ENCODE results near the gene C6orf132. TPM values are rescaled to one million over a fixed set of nuclear protein-coding genes. Genes with fewer than 3 reads are reported as not detected.
"Not testable (repeated sequence)": the region's sequence is repeated elsewhere in the genome, so short reads cannot be mapped to it uniquely, and the experiment has no call there.

The C6orf132 gene
- total RNA-seq, 4 donors from 2014 or later = 26.1 to 96.9 (median 43.2) TPM

DNA sequence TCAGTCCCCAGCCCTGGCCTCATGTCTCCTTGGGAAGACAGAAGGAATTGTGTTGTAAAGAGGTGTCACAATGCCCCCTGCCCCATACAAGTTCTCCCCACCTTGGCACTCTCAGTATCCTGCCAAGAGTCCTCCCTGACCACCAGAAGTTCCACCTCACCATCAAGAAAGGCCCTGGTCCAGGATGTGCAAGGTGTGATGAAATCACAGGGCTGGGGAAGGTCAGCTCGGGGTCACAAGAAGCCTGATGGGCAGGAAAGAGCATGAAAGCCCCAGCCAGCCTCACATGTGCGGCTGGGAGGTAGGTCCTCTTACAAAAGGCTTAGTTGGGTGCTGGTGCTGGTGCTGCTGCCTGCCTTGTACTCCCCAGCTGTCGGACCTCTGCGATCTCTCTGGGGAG is 12.9 kb upstream of the C6orf132 start:
- Histone ChIP-seq H3K27ac (no peak overlapping the region), H3K4me1 (no peaks in the 10 kb centered on the region), H3K36me3 (no peaks in the 10 kb centered on the region), H3K9me3 (no peaks in the 10 kb centered on the region), H3K4me3 (no peak overlapping the region), H3K27me3 (no peaks in the 10 kb centered on the region)
- intact Hi-C loops (cut with DNase I; ENCODE audit: low total_unique reads) = no loop called here
- no peak for DNase-seq
- in situ Hi-C loops (cut with MboI; ENCODE audit: low pct_ligation_motif_present in 1 of 4, low pct_unique_long_range_greater_than_20kb in 1 of 4, low sequenced_read_pairs in 3 of 4) = no loop called here
- WGBS, 2 donors (ENCODE audit: low coverage in 1 of 2) = 93% methylated on average over 4 of the region's 4 CpGs; no CpG with 5 or more reads in 1 of the 2 donors
- TF ChIP-seq EP300 (IDR thresholded peaks at IDR 0.05; ENCODE audit: low read depth) (no peak), POLR2A (IDR thresholded peaks at IDR 0.05) (no peak), POLR2AphosphoS5 (IDR thresholded peaks at IDR 0.05) (no peak)
- TF ChIP-seq, protein P1, sequence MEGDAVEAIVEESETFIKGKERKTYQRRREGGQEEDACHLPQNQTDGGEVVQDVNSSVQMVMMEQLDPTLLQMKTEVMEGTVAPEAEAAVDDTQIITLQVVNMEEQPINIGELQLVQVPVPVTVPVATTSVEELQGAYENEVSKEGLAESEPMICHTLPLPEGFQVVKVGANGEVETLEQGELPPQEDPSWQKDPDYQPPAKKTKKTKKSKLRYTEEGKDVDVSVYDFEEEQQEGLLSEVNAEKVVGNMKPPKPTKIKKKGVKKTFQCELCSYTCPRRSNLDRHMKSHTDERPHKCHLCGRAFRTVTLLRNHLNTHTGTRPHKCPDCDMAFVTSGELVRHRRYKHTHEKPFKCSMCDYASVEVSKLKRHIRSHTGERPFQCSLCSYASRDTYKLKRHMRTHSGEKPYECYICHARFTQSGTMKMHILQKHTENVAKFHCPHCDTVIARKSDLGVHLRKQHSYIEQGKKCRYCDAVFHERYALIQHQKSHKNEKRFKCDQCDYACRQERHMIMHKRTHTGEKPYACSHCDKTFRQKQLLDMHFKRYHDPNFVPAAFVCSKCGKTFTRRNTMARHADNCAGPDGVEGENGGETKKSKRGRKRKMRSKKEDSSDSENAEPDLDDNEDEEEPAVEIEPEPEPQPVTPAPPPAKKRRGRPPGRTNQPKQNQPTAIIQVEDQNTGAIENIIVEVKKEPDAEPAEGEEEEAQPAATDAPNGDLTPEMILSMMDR (IDR thresholded peaks at IDR 0.05) = no peak

DNA sequence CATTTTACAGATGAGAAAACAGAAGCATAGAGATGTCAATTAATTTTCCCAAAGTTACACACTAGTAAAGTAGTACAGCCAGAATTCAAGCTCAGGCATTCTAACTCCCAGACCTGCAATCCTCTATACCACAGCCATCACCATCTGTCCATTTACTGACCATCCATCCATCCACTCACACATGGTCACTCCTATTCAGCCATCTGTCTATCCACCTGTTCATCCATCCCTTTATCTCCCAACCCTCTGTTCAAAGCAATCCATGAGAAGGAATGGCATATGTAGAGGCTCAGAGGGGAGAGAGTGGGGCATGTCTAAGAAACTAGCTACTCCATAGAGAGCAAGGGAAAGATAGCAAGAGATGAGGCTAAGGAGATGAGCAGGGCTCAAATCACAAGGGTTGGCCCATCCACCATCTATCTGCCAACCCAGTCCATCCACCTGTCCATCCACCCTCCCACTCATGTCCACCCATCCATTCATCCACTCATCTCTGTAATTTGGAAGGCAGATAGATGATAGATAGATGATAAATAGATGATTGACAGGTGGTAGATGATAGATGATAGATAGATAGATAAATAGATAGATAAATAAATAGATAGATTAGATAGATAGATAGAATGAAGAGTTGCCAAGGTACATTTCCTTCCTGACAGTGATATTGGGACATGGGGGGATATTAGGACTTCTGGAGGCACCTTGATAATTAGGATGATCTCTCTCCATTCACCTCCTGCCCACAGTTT is 12.2 kb upstream of the C6orf132 start:
- H3K4me3 ChIP-seq = no peak overlapping the region
- H3K36me3 ChIP-seq = no peaks in the 10 kb centered on the region
- in situ Hi-C loops (cut with MboI; ENCODE audit: low pct_ligation_motif_present in 1 of 4, low pct_unique_long_range_greater_than_20kb in 1 of 4, low sequenced_read_pairs in 3 of 4) (no loop called here), intact Hi-C loops (cut with DNase I; ENCODE audit: low total_unique reads) (no loop called here)
- H3K27ac ChIP-seq = no peak overlapping the region
- H3K27me3 ChIP-seq = no peaks in the 10 kb centered on the region
- no peaks in the 10 kb centered on the region for H3K9me3 ChIP-seq
- no peaks in the 10 kb centered on the region for H3K4me1 ChIP-seq
- DNase-seq = no peak
- TF ChIP-seq POLR2A (IDR thresholded peaks at IDR 0.05) (no peak), EP300 (IDR thresholded peaks at IDR 0.05; ENCODE audit: low read depth) (no peak)

DNA sequence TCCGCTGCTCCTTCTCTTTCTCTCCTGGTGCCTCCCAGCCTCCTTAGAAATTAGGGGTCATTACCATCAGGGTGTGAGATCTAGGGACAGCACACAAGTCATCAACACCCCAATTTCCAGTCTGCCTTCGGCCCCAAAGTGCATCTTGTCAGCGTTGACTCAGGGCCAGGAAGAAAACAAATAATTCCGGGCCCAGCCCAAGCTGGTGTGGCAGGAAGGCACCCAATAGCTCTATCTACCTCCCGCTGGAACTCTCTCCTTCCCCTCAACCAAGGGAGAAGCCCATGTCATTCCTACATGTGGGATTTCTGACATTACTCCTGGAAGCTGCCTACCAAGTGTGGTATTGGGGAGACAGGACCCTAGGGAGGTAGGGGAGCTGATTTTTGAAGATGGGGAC is 11.5 kb upstream of the C6orf132 start:
- intact Hi-C loops (cut with DNase I; ENCODE audit: low total_unique reads) = no loop called here
- Histone ChIP-seq H3K4me3 (no peak overlapping the region), H3K27ac (no peak overlapping the region), H3K4me1 (no peaks in the 10 kb centered on the region), H3K27me3 (no peaks in the 10 kb centered on the region), H3K9me3 (no peaks in the 10 kb centered on the region), H3K36me3 (no peaks in the 10 kb centered on the region)
- 38 to 61% methylated on average over 3 to 5 of the region's 5 CpGs for WGBS, 2 donors (ENCODE audit: low coverage in 1 of 2)
- in situ Hi-C loops (cut with MboI; ENCODE audit: low pct_ligation_motif_present in 1 of 4, low pct_unique_long_range_greater_than_20kb in 1 of 4, low sequenced_read_pairs in 3 of 4) = no loop called here
- TF ChIP-seq POLR2A (IDR thresholded peaks at IDR 0.05) = no peak
- no peak for TF ChIP-seq POLR2AphosphoS5 (IDR thresholded peaks at IDR 0.05)
- TF ChIP-seq, protein P1 (IDR thresholded peaks at IDR 0.05) = no peak
- TF ChIP-seq EP300 (IDR thresholded peaks at IDR 0.05; ENCODE audit: low read depth) = no peak
- DNase-seq = no peak

DNA sequence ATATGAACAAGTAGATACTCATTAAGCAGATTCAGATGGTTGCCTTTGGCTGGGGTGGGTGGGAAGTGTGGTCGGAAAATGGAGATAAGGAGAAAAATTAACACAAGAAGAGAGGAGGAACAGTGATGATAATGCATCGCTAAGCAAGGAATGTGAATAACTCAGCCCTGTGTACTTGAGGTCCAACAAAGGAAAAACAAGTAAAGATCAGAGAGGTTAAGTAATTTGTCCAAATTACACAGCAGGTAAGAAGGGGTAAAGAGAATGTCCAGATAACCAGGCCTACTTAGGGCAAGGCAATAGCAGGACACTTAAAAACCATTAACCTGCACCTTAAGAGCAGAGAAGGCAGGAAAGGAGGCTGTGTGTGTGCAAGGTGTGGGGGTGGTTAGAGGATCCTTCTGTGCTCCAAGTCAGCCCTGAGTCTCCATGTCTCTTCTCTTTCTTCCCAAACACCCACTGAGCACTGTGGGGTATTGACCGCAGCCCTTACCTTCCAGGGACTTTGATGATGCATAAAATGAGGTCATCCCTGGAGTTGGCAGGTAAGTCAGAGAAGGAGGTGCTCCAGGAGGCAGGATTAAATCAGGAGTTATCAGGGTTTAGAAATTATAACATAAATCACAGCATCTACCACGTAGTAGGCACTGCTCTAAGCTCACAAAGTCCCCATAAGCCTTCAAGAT is 10.3 kb upstream of the C6orf132 start:
- H3K4me1 ChIP-seq; H3K9me3 ChIP-seq; H3K36me3 ChIP-seq; in situ Hi-C loops (cut with MboI; ENCODE audit: low pct_ligation_motif_present in 1 of 4, low pct_unique_long_range_greater_than_20kb in 1 of 4, low sequenced_read_pairs in 3 of 4); H3K4me3 ChIP-seq; H3K27me3 ChIP-seq; DNase-seq; H3K27ac ChIP-seq; intact Hi-C loops (cut with DNase I; ENCODE audit: low total_unique reads): not testable (repeated sequence)
- WGBS, 2 donors (ENCODE audit: low coverage in 1 of 2) = 82% methylated on average over 4 of the region's 4 CpGs; no CpG with 5 or more reads in 1 of the 2 donors

DNA sequence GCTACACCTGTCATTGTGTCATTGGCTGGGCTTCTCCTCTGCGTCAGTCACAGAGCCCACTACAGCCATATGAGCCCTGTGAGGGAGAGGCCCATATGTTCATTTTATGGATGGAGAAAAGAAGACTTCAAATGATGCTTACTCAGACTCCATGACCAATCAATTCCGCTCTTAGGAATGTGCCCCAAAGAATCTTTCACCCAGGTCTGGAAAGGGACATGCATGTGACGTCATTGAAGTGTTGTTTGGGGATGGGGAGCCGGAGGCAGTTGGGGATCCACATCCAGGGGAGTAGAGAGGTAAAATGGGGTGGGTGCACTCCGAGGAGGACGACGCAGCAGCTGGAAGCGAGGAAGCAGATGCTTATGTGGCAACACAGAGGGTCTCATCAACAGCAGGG is 9.6 kb upstream of the C6orf132 start:
- DNase-seq = no peak
- H3K27ac ChIP-seq = no peak overlapping the region
- intact Hi-C loops (cut with DNase I; ENCODE audit: low total_unique reads) = no loop called here
- no peak overlapping the region for H3K4me3 ChIP-seq
- 80 to 88% methylated on average over 8 of the region's 8 CpGs for WGBS, 2 donors (ENCODE audit: low coverage in 1 of 2)
- peaks cover 0 to 4% (median 0%) of the 10 kb centered on the region in 4 donors for H3K4me1 ChIP-seq
- H3K9me3 ChIP-seq = no peaks in the 10 kb centered on the region
- TF ChIP-seq POLR2A (IDR thresholded peaks at IDR 0.05) (no peak), EP300 (IDR thresholded peaks at IDR 0.05; ENCODE audit: low read depth) (no peak), POLR2AphosphoS5 (IDR thresholded peaks at IDR 0.05) (no peak)
- TF ChIP-seq, protein P1 (IDR thresholded peaks at IDR 0.05) = no peak
- in situ Hi-C loops (cut with MboI; ENCODE audit: low pct_ligation_motif_present in 1 of 4, low pct_unique_long_range_greater_than_20kb in 1 of 4, low sequenced_read_pairs in 3 of 4) = no loop called here
- no peaks in the 10 kb centered on the region for H3K36me3 ChIP-seq
- H3K27me3 ChIP-seq = no peaks in the 10 kb centered on the region
